ENCODE results near the gene JTB. TPM values are rescaled to one million over a fixed set of nuclear protein-coding genes. Genes with fewer than 3 reads are reported as not detected.

JTB gene
- total RNA-seq (100 to 1,000 TPM in 2 of 7 donors, 10 to 100 TPM in 5; 82.7 to 207 (median 88.6) TPM), polyA plus RNA-seq (100 to 1,000 TPM in 1 of 2 donors, 10 to 100 TPM in 1; 77.5 to 150 TPM)
- long read RNA-seq, donor 1, transcript JTB-201 (5 exons, 1,287 nt): major isoform, 81 of 103 reads
- long read RNA-seq, donor 1, transcript JTB-203 (4 exons, 1,216 nt): minor isoform, 10 of 103 reads
- long read RNA-seq, donor 1, partial matches to known transcripts: 7 of 103 reads
- long read RNA-seq, donor 1, other reads (novel, unspliced or antisense): 5 of 103 reads
- long read RNA-seq, donor 2, transcript JTB-201 (5 exons, 1,287 nt): major isoform, 32 of 35 reads
- long read RNA-seq, donor 2, partial matches to known transcripts: 0 of 35 reads
- long read RNA-seq, donor 2, other reads (novel, unspliced or antisense): 0 of 35 reads
- long read RNA-seq, donor 3, transcript JTB-203 (4 exons, 1,216 nt): minor isoform, 7 of 97 reads
- long read RNA-seq, donor 3, transcript JTB-201 (5 exons, 1,287 nt): major isoform, 74 of 97 reads
- long read RNA-seq, donor 3, partial matches to known transcripts: 9 of 97 reads
- long read RNA-seq, donor 3, other reads (novel, unspliced or antisense): 7 of 97 reads

GRCh38 chr1:153977250-153978240, at the start of gene JTB:
TSS of gene JTB (minus strand) at chr1:153977674. CDS start at chr1:153977252, 422 bp downstream.
- WGBS, 3 donors: 0% methylated on average over 70 to 75 of the region's 75 CpGs
- H3K27me3 ChIP-seq: no peaks in the 10 kb centered on the region
- intact Hi-C loops (cut with DNase I): loop anchor here in 1 of 4 donors (5.0 kb wide), 1 partner anchor 295 kb away; no protein-coding TSS in a partner anchor
- H3K36me3 ChIP-seq: no peaks in the 10 kb centered on the region
- H3K9me3 ChIP-seq: no peaks in the 10 kb centered on the region
- DNase-seq: peak; percentile 86 to 90 (median 86)
- peaks cover 4% of the 10 kb centered on the region for H3K4me1 ChIP-seq (ENCODE audit: insufficient read depth)
- peak within 1 kb of the TSS; percentile 25 to 73 for H3K27ac ChIP-seq
- no peak for TF ChIP-seq CTCF (IDR thresholded peaks at IDR 0.05)
- TF ChIP-seq POLR2A (IDR thresholded peaks at IDR 0.05): peak; percentile 87
- peak within 1 kb of the TSS; percentile 85 for H3K4me3 ChIP-seq

- Histone ChIP-seq H3K27ac (no peak overlapping the region), H3K36me3 (no peaks in the 10 kb centered on the region), H3K27me3 (no peaks in the 10 kb centered on the region), H3K4me3 (no peak overlapping the region), H3K9me3 (no peaks in the 10 kb centered on the region), H3K4me1 (ENCODE audit: insufficient read depth) (no peaks in the 10 kb centered on the region)
- no peak for DNase-seq
- 78 to 100% (median 89%) methylated on average over 1 of the region's 1 CpG for WGBS, 3 donors
- intact Hi-C loops (cut with DNase I): no loop called here
- TF ChIP-seq CTCF (IDR thresholded peaks at IDR 0.05) (no peak), EP300 (IDR thresholded peaks at IDR 0.05) (no peak), POLR2A (IDR thresholded peaks at IDR 0.05) (no peak)
Observed at GRCh38 chr1:154019940-154020339, 42.5 kb upstream of the JTB start.

- WGBS, 3 donors: 55 to 63% (median 56%) methylated on average over 4 of the region's 4 CpGs
- Histone ChIP-seq H3K36me3 (no peaks in the 10 kb centered on the region), H3K4me3 (no peak overlapping the region), H3K9me3 (no peaks in the 10 kb centered on the region), H3K4me1 (ENCODE audit: insufficient read depth) (no peaks in the 10 kb centered on the region), H3K27me3 (no peaks in the 10 kb centered on the region), H3K27ac (no peak overlapping the region)
- no peak for DNase-seq
- TF ChIP-seq POLR2A (IDR thresholded peaks at IDR 0.05) (no peak), EP300 (IDR thresholded peaks at IDR 0.05) (no peak), CTCF (IDR thresholded peaks at IDR 0.05) (no peak)
- intact Hi-C loops (cut with DNase I): no loop called here
Observed at GRCh38 chr1:154019269-154019668, 41.8 kb upstream of the JTB start.

Data from ovary (tissue), 10 donors.